H1 (cell line): ENCODE results near the gene ANKRD27. TPM values are rescaled to one million over a fixed set of nuclear protein-coding genes. Genes with fewer than 3 reads are reported as not detected.

Experiments used
- CTCF ChIA-PET: fragments of 300-600 bp; sonication (Branson Sonifier 250); formaldehyde crosslinking; loops from one replicate; lab custom pipeline; 2021; ENCODE audit not compliant: partially characterized antibody; lab: Charles Lee
- POLR2A ChIA-PET: fragments of 300-600 bp; sonication (Branson Sonifier 250); formaldehyde crosslinking; loops from one replicate; lab custom pipeline; 2021; ENCODE audit warnings: inconsistent platforms; ENCODE audit not compliant: partially characterized antibody; lab: Charles Lee
- DNase-seq, 2 experiments: peaks; one replicate each; pipeline versions ENCODE4 v3.0.0 to v3.0.0-alpha.2; 2010 to 2022; ENCODE audit warnings: low spot score in 2 of 2, low read depth in 1 of 2, mixed read lengths in 1 of 2
- FAIRE-seq: peaks from 2 replicates; lab custom pipeline; 2011; peaks lifted over from hg19 to GRCh38; lab: Jason Lieb, UNC
- H2AFZ ChIP-seq: 2 replicates; pipeline ENCODE4 v1.8.1; 2012; ENCODE audit warnings: low read length, inconsistent platforms
- H2AK5ac ChIP-seq: 2 replicates; pipeline ENCODE4 v1.6.1; 2013; ENCODE audit warnings: low read depth, low read length
- H2BK120ac ChIP-seq: replicated peaks from 2 replicates; pipeline ENCODE3; 2013; ENCODE audit warnings: low read depth, low read length, inconsistent platforms
- H2BK12ac ChIP-seq: 2 replicates; pipeline ENCODE4 v1.6.1; 2013; ENCODE audit warnings: low read depth, low read length
- H2BK15ac ChIP-seq: 2 replicates; pipeline ENCODE4 v1.6.1; 2013; ENCODE audit warnings: low read length
- H2BK20ac ChIP-seq: 2 replicates; pipeline ENCODE4 v1.6.1; 2013; ENCODE audit warnings: low read length
- H2BK5ac ChIP-seq: 2 replicates; pipeline ENCODE4 v1.6.1; 2013; ENCODE audit warnings: low read depth, low read length
- H3K14ac ChIP-seq: 2 replicates; pipeline ENCODE4 v1.6.1; 2013; ENCODE audit warnings: inconsistent platforms; ENCODE audit not compliant: insufficient read length
- H3K18ac ChIP-seq: 2 replicates; pipeline ENCODE4 v1.6.1; 2013; ENCODE audit warnings: low read length; ENCODE audit errors: extremely low read depth
- H3K23ac ChIP-seq: 2 replicates; pipeline ENCODE4 v1.6.1; 2013; ENCODE audit warnings: inconsistent platforms; ENCODE audit not compliant: insufficient read length
- H3K23me2 ChIP-seq: 2 replicates; pipeline ENCODE4 v1.6.1; 2013; ENCODE audit warnings: low read depth, low read length
- H3K27ac ChIP-seq: 2 replicates; pipeline ENCODE4 v1.6.1; 2011; ENCODE audit warnings: low read depth, low read length, inconsistent platforms
- H3K27me3 ChIP-seq, 4 experiments: replicated peaks in 1 of 4; 1 replicate in 1 of 4; 2 replicates in 3 of 4; pipeline versions ENCODE4 v1.6.1 to v1.8.1; 2011 to 2013; ENCODE audit warnings: low read length in 3 of 4, mild to moderate bottlenecking in 3 of 4, inconsistent platforms in 2 of 4, mixed read lengths in 2 of 4, moderate library complexity in 1 of 4; ENCODE audit not compliant: control insufficient read depth in 3 of 4, insufficient read depth in 3 of 4; ENCODE audit errors: extremely low read depth in 1 of 4
- H3K36me3 ChIP-seq, 4 experiments: 2 replicates each; pipeline versions ENCODE4 v1.6.1 to v1.8.1; 2011 to 2013; ENCODE audit warnings: mild to moderate bottlenecking in 4 of 4, low read length in 3 of 4, moderate library complexity in 2 of 4, control low read depth in 1 of 4, inconsistent platforms in 1 of 4; ENCODE audit not compliant: insufficient read depth in 4 of 4, control insufficient read depth in 2 of 4
- H3K4ac ChIP-seq: replicated peaks from 2 replicates; pipeline ENCODE3; 2013; ENCODE audit warnings: low read length, low read depth, mixed read lengths, inconsistent platforms; ENCODE audit not compliant: insufficient read length
- H3K4me1 ChIP-seq, 4 experiments: replicated peaks in 1 of 4; 1 replicate in 1 of 4; 2 replicates in 3 of 4; pipeline versions ENCODE4 v1.6.1 to v1.8.1; 2011 to 2013; ENCODE audit warnings: low read length in 3 of 4, inconsistent platforms in 2 of 4, mixed read lengths in 1 of 4; ENCODE audit not compliant: insufficient read depth in 4 of 4, control insufficient read depth in 3 of 4
- H3K4me2 ChIP-seq, 2 experiments: 2 replicates each; pipeline versions ENCODE4 v1.6.1 to v1.8.1; 2011 to 2013; ENCODE audit warnings: low read depth in 2 of 2, low read length in 2 of 2, control low read depth in 1 of 2, inconsistent platforms in 1 of 2, mild to moderate bottlenecking in 1 of 2; ENCODE audit not compliant: insufficient read depth in 1 of 2
- H3K4me3 ChIP-seq, 4 experiments: fragments of 200-600, 300-600 bp in 1 of 4; sonication (generic), shearing (Covaris generic), sonication (Bioruptor Twin) in 1 of 4; 2 replicates each; pipeline versions ENCODE4 v1.5.1 to v1.8.1; 2011 to 2016; ENCODE audit warnings: low read length in 4 of 4, low read depth in 3 of 4, control low read depth in 2 of 4, inconsistent platforms in 2 of 4, mild to moderate bottlenecking in 2 of 4, mixed read lengths in 1 of 4, moderate library complexity in 1 of 4; ENCODE audit not compliant: insufficient read depth in 2 of 4; ENCODE audit errors: extremely low read depth in 1 of 4
- H3K56ac ChIP-seq: replicated peaks from 2 replicates; pipeline ENCODE3; 2013; ENCODE audit warnings: low read depth, mild to moderate bottlenecking, mixed read lengths, low read length, inconsistent platforms; ENCODE audit not compliant: insufficient read length
- H3K79me1 ChIP-seq: 2 replicates; pipeline ENCODE4 v1.6.1; 2013; ENCODE audit warnings: low read depth, low read length, control low read depth
- H3K79me2 ChIP-seq, 2 experiments: 2 replicates each; pipeline versions ENCODE4 v1.6.1 to v1.8.1; 2012 to 2013; ENCODE audit warnings: low read length in 2 of 2, mild to moderate bottlenecking in 2 of 2, inconsistent platforms in 1 of 2; ENCODE audit not compliant: insufficient read depth in 2 of 2, control insufficient read depth in 1 of 2
- H3K9ac ChIP-seq, 4 experiments: replicated peaks in 1 of 4; 1 replicate in 1 of 4; 2 replicates in 3 of 4; pipeline versions ENCODE4 v1.6.1 to v1.8.1; 2011 to 2013; ENCODE audit warnings: low read depth in 3 of 4, low read length in 3 of 4, control low read depth in 2 of 4, mild to moderate bottlenecking in 2 of 4, moderate library complexity in 2 of 4, inconsistent platforms in 1 of 4; ENCODE audit errors: extremely low read depth in 1 of 4
- H3K9me3 ChIP-seq, 2 experiments: 2 replicates each; pipeline versions ENCODE4 v1.6.1 to v1.8.1; 2012 to 2013; ENCODE audit warnings: mild to moderate bottlenecking in 2 of 2, moderate library complexity in 2 of 2, control low read depth in 1 of 2, inconsistent platforms in 1 of 2, low read depth in 1 of 2, low read length in 1 of 2, mixed read lengths in 1 of 2; ENCODE audit not compliant: insufficient read depth in 2 of 2
- H4K20me1 ChIP-seq, 2 experiments: replicated peaks in 1 of 2; 2 replicates each; pipeline versions ENCODE3 to v1.8.1; 2011 to 2013; ENCODE audit warnings: inconsistent platforms in 2 of 2, low read length in 2 of 2, mild to moderate bottlenecking in 1 of 2; ENCODE audit not compliant: insufficient read depth in 2 of 2, control insufficient read depth in 1 of 2
- H4K5ac ChIP-seq: 2 replicates; pipeline ENCODE4 v1.6.1; 2013; ENCODE audit warnings: low read length, low read depth, mixed read lengths, inconsistent platforms; ENCODE audit not compliant: insufficient read length
- H4K8ac ChIP-seq: 2 replicates; pipeline ENCODE4 v1.8.0; 2013; ENCODE audit warnings: mild to moderate bottlenecking, moderate library complexity, low read length, inconsistent platforms; ENCODE audit not compliant: insufficient read depth; ENCODE audit errors: extremely low read depth
- H4K91ac ChIP-seq: replicated peaks from 2 replicates; pipeline ENCODE3; 2013; ENCODE audit warnings: low read length, mixed read lengths, inconsistent platforms; ENCODE audit not compliant: insufficient read length
- CBX8 ChIP-seq: fragments of 300-800, 300-1000 bp; sonication (generic); IDR thresholded peaks from 2 replicates; pipeline ENCODE4 v1.7.1; 2016; ENCODE audit warnings: low read depth, low read length, borderline replicate concordance
- CREB1 ChIP-seq: IDR thresholded peaks from 2 replicates; pipeline ENCODE4 v1.6.1; 2012; ENCODE audit warnings: inconsistent platforms
- EGR1 ChIP-seq: IDR thresholded peaks from 2 replicates; pipeline ENCODE4 v1.6.1; 2011; ENCODE audit warnings: low read depth, low read length, borderline replicate concordance
- GTF2F1 ChIP-seq: IDR thresholded peaks from 2 replicates; pipeline ENCODE4 v1.6.1; 2012; ENCODE audit warnings: low read depth, low read length, improper control_type of control experiment, borderline replicate concordance
- HDAC2 ChIP-seq, 2 experiments: fragments of 300-600 bp in 1 of 2; sonication (generic) in 1 of 2; IDR thresholded peaks; 2 replicates each; pipeline ENCODE4 v1.6.1; 2011 to 2012; ENCODE audit warnings: low read depth in 2 of 2, low read length in 2 of 2, mild to moderate bottlenecking in 2 of 2, moderate library complexity in 2 of 2, borderline replicate concordance in 1 of 2, inconsistent platforms in 1 of 2
- JUND ChIP-seq: IDR thresholded peaks from 2 replicates; pipeline ENCODE4 v1.6.1; 2011; ENCODE audit warnings: mild to moderate bottlenecking, improper control_type of control experiment, low read length
- MAX ChIP-seq: IDR thresholded peaks from 2 replicates; pipeline ENCODE4 v1.6.1; 2012; ENCODE audit warnings: inconsistent platforms
- POLR2A ChIP-seq, 2 experiments: IDR thresholded peaks; 1 replicate in 1 of 2; 2 replicates in 1 of 2; pipeline ENCODE4 v1.6.1; 2011; ENCODE audit warnings: low read depth in 2 of 2, low read length in 2 of 2, mild to moderate bottlenecking in 2 of 2; ENCODE audit errors: control extremely low read depth in 1 of 2
- RBBP5 ChIP-seq: IDR thresholded peaks from 2 replicates; pipeline ENCODE4 v1.7.1; 2012; ENCODE audit warnings: low read depth, mild to moderate bottlenecking, inconsistent platforms, low read length, moderate library complexity, borderline replicate concordance
- SIRT6 ChIP-seq: IDR thresholded peaks from one replicate; pipeline ENCODE4 v1.7.1; 2012; ENCODE audit warnings: low read length, inconsistent platforms
- SP2 ChIP-seq: IDR thresholded peaks from 2 replicates; pipeline ENCODE4 v1.6.1; 2012; ENCODE audit warnings: mild to moderate bottlenecking, low read length, inconsistent platforms
- TBP ChIP-seq: IDR thresholded peaks from 2 replicates; pipeline ENCODE4 v1.6.1; 2011; ENCODE audit warnings: low read depth, low read length, improper control_type of control experiment
- WGBS, 2 experiments: shearing (Covaris generic) in 1 of 2; methylation state at CpG; one replicate each; pipeline versions ENCODE4 v1.1.6 to v1.1.7; 2013 to 2015; ENCODE audit warnings: low lambda C conversion rate in 2 of 2, mixed read lengths in 2 of 2, inconsistent platforms in 1 of 2, low coverage in 1 of 2, missing lambda C conversion rate in 1 of 2; ENCODE audit not compliant: insufficient replicate concordance in 2 of 2, insufficient coverage in 1 of 2, insufficient read length in 1 of 2; ENCODE audit errors: extremely low coverage in 1 of 2, missing lambda C conversion rate in 1 of 2; 5-methylcytosine and 5-hydroxymethylcytosine counted together
- polyA plus RNA-seq, 7 experiments: library from polyadenylated mRNA; depleted of rRNA in 3 of 7; stranded (reverse) in 5 of 7; unstranded in 2 of 7; fragments of >200 nt in 5 of 7; fragments of 200-250 nt in 2 of 7; gene quantifications; 1 replicate in 5 of 7; 2 replicates in 1 of 7; 4 replicates in 1 of 7; pipeline versions ENCODE4 v1.2.1 to v1.2.3, GENCODE V29; 2011 to 2013; ENCODE audit warnings: missing spikeins in 2 of 7, mixed read lengths in 2 of 7
- total RNA-seq: library from RNA; stranded (reverse); fragmentation: NEBNext Ultra II Directional; extraction: Animal tissue kit (Norgen Biotek cat#: 25700); gene quantifications from 2 replicates; pipeline ENCODE4 v1.2.1, GENCODE V29; 2021
- TF ChIP-seq, protein P1 (sequence below): IDR thresholded peaks from 2 replicates; pipeline ENCODE4 v1.6.1; 2012; ENCODE audit warnings: low read length, inconsistent platforms

Gene ANKRD27
- total and polyA plus RNA-seq, 2 of the 8 experiments (the other 6 are each of a cell fraction or from before 2014, with no cell fraction given): 27.9 to 55.7 TPM

DNA sequence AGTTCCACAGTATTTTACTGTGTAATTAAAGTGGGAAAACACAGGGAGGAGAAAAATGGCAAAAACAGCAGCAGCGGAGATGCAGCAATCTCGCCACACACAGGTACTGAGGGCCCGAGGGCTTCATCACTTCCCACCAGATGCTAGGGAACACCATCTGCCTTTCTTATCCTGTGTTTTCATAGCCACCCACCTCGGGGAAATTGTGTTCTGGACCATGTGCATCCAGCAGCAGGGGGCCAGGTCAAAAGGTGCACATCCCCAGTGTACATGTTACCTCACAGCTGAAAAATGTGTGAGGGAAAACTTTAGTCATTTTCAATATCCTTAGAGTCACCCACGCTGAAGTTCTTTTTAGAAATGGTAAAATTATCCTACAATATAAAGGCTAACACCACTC is 63.8 kb downstream of the ANKRD27 start:
- peaks cover 2 to 3% of the 10 kb centered on the region in 2 experiments for H4K20me1 ChIP-seq
- H4K5ac ChIP-seq: no peak overlapping the region
- DNase-seq (no peak), FAIRE-seq (no peak)
- no peak overlapping the region for H3K27ac ChIP-seq
- H3K9me3 ChIP-seq: no peaks in the 10 kb centered on the region
- H3K79me1 ChIP-seq: no peaks in the 10 kb centered on the region; the same call in 1 of the 2 replicates
- H2BK15ac ChIP-seq: no peak overlapping the region
- POLR2A ChIA-PET: no interaction called here
- H3K36me3 ChIP-seq: peaks cover 7 to 41% (median 22%) of the 10 kb centered on the region in 4 experiments
- H4K8ac ChIP-seq: no peak overlapping the region
- H4K91ac ChIP-seq: no peak overlapping the region
- H3K79me2 ChIP-seq: no peaks in the 10 kb centered on the region
- H3K4me1 ChIP-seq: no peaks in the 10 kb centered on the region
- 85% methylated on average over 5 of the region's 5 CpGs; no CpG with 5 or more reads in 1 of the 2 experiments for WGBS, 2 experiments
- no peak overlapping the region for H2BK20ac ChIP-seq
- H3K4me2 ChIP-seq: no peak overlapping the region
- no peaks in the 10 kb centered on the region for H3K23me2 ChIP-seq
- H3K27me3 ChIP-seq: no peaks in the 10 kb centered on the region
- H3K14ac ChIP-seq: no peak overlapping the region
- no peak overlapping the region for H3K9ac ChIP-seq
- H3K4ac ChIP-seq: no peak overlapping the region
- H3K18ac ChIP-seq: no peak overlapping the region
- no peak overlapping the region for H3K4me3 ChIP-seq
- H2BK12ac ChIP-seq: no peak overlapping the region
- no peak overlapping the region for H3K23ac ChIP-seq
- CTCF ChIA-PET: interaction anchor here (1.6 kb wide), 1 partner anchor 9 kb away, joined by 3 read pairs; no protein-coding TSS in a partner anchor
- H2AK5ac ChIP-seq: no peak overlapping the region
- H2BK5ac ChIP-seq: no peak overlapping the region
- no peak overlapping the region for H3K56ac ChIP-seq
- no peak overlapping the region for H2AFZ ChIP-seq
- H2BK120ac ChIP-seq: no peak overlapping the region
- no peak for TF ChIP-seq SIRT6
- TF ChIP-seq JUND: no peak
- TF ChIP-seq CBX8: no peak
- TF ChIP-seq GTF2F1: no peak
- no peak for TF ChIP-seq TBP
- TF ChIP-seq HDAC2 (IDR thresholded peaks at IDR 0.05; ENCODE audit: borderline replicate concordance in 1 of 2, low read depth in 2 of 2, low read length in 2 of 2): no peak
- TF ChIP-seq EGR1: no peak
- TF ChIP-seq SP2: no peak
- no peak for TF ChIP-seq RBBP5
- no peak for TF ChIP-seq CREB1
- no peak for TF ChIP-seq MAX
- TF ChIP-seq, protein P1, sequence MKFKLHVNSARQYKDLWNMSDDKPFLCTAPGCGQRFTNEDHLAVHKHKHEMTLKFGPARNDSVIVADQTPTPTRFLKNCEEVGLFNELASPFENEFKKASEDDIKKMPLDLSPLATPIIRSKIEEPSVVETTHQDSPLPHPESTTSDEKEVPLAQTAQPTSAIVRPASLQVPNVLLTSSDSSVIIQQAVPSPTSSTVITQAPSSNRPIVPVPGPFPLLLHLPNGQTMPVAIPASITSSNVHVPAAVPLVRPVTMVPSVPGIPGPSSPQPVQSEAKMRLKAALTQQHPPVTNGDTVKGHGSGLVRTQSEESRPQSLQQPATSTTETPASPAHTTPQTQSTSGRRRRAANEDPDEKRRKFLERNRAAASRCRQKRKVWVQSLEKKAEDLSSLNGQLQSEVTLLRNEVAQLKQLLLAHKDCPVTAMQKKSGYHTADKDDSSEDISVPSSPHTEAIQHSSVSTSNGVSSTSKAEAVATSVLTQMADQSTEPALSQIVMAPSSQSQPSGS: no peak
- no peak for TF ChIP-seq POLR2A (IDR thresholded peaks at IDR 0.05; ENCODE audit: control extremely low read depth in 1 of 2, low read depth in 2 of 2, low read length in 2 of 2)
